ENCODE results near the gene ACSBG1. TPM values are rescaled to one million over a fixed set of nuclear protein-coding genes. Genes with fewer than 3 reads are reported as not detected.

ACSBG1 gene
- total RNA-seq, 2 donors from 2014 or later: 0.58 to 0.59 TPM

DNA sequence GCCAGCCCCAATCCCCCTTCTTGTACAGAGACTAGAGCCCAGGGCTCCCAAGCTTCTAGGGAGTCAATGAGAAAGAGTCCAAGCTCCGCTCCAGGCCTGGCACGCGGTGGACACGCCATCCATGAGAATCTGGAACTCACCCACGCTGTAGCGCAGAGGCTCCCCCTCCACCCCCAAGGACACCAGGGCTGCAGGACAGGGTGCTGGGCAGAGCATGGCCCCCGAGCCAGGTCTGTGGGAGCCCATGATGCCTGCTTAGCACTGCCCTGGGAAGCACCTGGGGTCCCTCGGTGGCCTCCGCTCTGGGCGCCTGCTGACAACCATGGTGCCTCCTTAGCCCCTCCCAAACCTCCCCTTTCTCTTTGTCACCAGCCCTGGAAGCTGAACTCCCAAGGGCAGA lies 28.5 kb downstream of the ACSBG1 start:
- Histone ChIP-seq H3K4me3 (no peak overlapping the region), H3K9me3 (no peaks in the 10 kb centered on the region), H3K27me3 (no peaks in the 10 kb centered on the region), H3K27ac (no peak overlapping the region), H3K9ac (ENCODE audit: low read depth in 2 of 2, low read length in 2 of 2) (no peak overlapping the region), H3K4me1 (peaks cover 6% of the 10 kb centered on the region), H3K36me3 (no peaks in the 10 kb centered on the region)
- TF ChIP-seq, protein P1, sequence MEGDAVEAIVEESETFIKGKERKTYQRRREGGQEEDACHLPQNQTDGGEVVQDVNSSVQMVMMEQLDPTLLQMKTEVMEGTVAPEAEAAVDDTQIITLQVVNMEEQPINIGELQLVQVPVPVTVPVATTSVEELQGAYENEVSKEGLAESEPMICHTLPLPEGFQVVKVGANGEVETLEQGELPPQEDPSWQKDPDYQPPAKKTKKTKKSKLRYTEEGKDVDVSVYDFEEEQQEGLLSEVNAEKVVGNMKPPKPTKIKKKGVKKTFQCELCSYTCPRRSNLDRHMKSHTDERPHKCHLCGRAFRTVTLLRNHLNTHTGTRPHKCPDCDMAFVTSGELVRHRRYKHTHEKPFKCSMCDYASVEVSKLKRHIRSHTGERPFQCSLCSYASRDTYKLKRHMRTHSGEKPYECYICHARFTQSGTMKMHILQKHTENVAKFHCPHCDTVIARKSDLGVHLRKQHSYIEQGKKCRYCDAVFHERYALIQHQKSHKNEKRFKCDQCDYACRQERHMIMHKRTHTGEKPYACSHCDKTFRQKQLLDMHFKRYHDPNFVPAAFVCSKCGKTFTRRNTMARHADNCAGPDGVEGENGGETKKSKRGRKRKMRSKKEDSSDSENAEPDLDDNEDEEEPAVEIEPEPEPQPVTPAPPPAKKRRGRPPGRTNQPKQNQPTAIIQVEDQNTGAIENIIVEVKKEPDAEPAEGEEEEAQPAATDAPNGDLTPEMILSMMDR (IDR thresholded peaks at IDR 0.05): no peak
- intact Hi-C loops (cut with DNase I): no loop called here
- DNase-seq: peak; percentile 14

DNA sequence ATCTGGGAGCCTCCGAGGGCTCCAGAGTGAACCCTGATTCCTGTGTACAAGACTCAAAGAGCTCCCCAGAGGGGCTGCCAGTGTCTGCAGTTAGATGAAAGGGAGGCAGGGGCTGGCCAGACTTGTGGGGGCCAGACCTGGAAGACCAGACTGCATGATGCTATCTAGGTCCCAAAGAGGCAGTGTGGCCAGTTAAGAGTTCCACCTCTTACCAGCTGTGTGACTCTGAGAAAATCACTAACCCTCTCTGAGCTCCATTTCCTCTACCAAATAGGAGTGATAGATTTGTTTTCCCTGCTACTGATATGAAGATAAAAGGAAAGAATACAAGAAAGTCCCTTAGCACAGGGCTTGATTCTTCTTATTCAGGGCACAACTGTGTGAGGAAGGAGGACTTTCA lies 29.0 kb downstream of the ACSBG1 start:
- DNase-seq: no peak
- Histone ChIP-seq H3K9ac (ENCODE audit: low read depth in 2 of 2, low read length in 2 of 2) (no peak overlapping the region), H3K9me3 (no peaks in the 10 kb centered on the region), H3K27ac (no peak overlapping the region), H3K4me3 (no peak overlapping the region), H3K27me3 (no peaks in the 10 kb centered on the region), H3K36me3 (no peaks in the 10 kb centered on the region), H3K4me1 (peaks cover 6% of the 10 kb centered on the region)
- TF ChIP-seq, protein P1 (IDR thresholded peaks at IDR 0.05): no peak
- intact Hi-C loops (cut with DNase I): no loop called here

DNA sequence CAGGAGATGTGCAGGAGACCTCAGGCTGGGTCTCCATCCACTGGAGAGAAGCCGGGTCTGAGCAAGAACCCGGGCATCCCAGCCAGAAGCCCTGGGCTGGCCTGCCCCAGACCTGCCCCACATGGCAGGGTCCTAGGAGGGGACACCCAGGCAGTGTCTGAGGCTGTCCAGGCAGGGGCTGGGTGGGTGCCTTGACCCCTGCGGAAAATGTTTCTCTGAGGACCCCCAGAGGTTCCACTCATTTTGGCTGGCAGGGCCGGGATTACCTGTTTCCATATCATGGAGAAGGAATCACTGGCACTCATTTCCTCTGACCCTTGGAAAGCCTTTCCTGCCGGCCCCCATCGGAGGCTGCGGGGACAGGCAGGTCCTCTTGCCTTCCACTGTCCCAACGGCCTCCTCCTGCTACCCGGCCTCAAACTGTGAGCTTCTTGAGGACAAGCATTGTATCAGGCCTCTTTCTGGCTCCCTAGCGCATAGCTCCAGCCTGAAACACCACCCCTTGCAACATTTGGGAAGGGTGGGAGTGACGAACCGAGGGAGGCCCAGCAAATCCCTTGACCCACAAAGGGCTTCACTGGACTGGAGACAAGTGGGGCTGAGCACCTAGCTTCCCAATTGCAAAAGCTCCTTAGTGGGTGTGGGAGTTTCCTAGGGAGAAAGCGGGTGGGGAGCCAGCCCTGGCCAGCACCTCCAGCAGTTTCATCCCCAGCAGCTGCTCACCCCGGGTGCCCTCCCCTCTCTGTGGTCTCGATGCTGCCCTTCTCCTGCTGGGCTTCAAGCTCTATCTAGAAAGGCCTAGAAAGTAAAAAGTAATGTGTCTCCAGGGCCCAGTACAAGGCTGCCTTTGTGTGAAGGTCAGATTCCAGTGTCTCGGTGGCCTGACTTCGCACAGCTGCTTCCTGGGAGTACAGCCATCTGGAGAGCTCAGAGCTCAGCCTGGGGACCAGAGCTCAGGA lies 29.7 kb downstream of the ACSBG1 start:
- no peak overlapping the region for H3K27ac ChIP-seq
- no peaks in the 10 kb centered on the region for H3K36me3 ChIP-seq
- intact Hi-C loops (cut with DNase I): no loop called here
- TF ChIP-seq, protein P1 (IDR thresholded peaks at IDR 0.05): no peak
- H3K4me3 ChIP-seq: no peak overlapping the region
- H3K9me3 ChIP-seq: no peaks in the 10 kb centered on the region
- H3K9ac ChIP-seq (ENCODE audit: low read depth in 2 of 2, low read length in 2 of 2): no peak overlapping the region
- DNase-seq: peak; percentile 16
- peaks cover 4% of the 10 kb centered on the region for H3K4me1 ChIP-seq
- no peaks in the 10 kb centered on the region for H3K27me3 ChIP-seq

DNA sequence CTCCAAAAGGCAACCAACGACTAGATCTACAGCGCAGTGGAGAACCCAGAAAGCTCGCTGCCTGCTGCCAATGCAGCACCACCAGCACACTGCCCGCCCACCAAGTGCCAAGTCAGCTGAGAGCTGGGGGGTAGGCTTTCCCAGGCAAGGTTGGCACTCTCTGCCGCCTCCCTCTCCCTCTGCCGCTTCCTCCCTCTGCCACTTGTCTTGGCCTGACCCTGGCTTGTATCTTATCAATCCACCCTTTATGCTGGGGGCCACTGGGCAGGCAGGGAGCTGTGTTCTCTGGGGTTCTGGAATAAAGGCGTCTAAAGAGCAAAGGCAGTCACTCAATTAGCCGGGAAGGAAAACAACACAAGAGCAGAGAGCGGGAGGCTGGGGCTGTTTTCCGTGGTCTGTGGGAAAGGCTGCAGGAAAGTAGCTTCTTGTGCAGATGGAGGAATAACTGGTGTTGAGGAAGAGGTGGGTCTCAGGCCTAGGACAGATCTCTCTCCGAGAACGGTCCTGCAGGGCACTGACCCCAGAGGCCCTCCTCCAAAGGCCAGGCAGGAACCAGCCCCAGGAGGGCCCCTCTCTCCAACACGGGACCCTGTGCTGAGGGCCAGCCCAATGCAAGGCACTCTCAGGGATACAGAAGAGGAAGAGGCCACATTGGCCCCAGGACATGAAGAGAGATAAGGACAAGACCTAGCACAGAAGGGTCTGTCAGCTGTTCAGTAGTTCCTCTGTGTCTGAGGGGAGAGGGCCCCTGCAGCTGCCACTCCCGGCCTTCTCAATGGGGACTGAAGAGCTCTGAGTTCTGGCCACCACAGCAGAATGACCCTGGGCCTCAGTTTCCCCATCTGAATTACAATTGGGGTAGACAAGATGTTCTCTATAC lies 30.8 kb downstream of the ACSBG1 start:
- intact Hi-C loops (cut with DNase I): no loop called here
- H3K27me3 ChIP-seq: no peaks in the 10 kb centered on the region
- TF ChIP-seq, protein P1 (IDR thresholded peaks at IDR 0.05): no peak
- no peaks in the 10 kb centered on the region for H3K4me1 ChIP-seq
- H3K36me3 ChIP-seq: no peaks in the 10 kb centered on the region
- no peak overlapping the region for H3K4me3 ChIP-seq
- DNase-seq: peak; percentile 12
- no peak overlapping the region for H3K9ac ChIP-seq (ENCODE audit: low read depth in 2 of 2, low read length in 2 of 2)
- H3K9me3 ChIP-seq: no peaks in the 10 kb centered on the region
- H3K27ac ChIP-seq: no peak overlapping the region

Measured in colonic mucosa (tissue), 4 donors.